Measurements from ENCODE around the gene WDR90. TPM values are rescaled to one million over a fixed set of nuclear protein-coding genes. Genes with fewer than 3 reads are reported as not detected.
A peak's percentile ranks its signal among the peaks of the same experiment; 100 is the strongest.

The WDR90 gene
- total RNA-seq, 1 experiment from 2014 or later, result 47.9 TPM

GRCh38 chr16:675884-676564 is 26.9 kb downstream of the WDR90 start:
- H3K36me3 Mint-ChIP-seq (ENCODE audit: insufficient read depth, unreplicated experiment), result peaks cover 49% of the 10 kb centered on the region
- no peaks in the 10 kb centered on the region for H3K27me3 Mint-ChIP-seq (ENCODE audit: insufficient read depth, unreplicated experiment)
- no peaks in the 10 kb centered on the region for H3K9me3 Mint-ChIP-seq (ENCODE audit: unreplicated experiment)
- ChIA-PET POLR2A (interaction anchor here (0.6 to 2.0 kb wide), 11 partner anchors 8 to 86 kb away, joined by 3 to 17 read pairs (median 3); partner anchors contain the start of genes ANTKMT, JMJD8, RAB40C and RHOT2), CTCF (interaction anchor here (0.6 to 0.8 kb wide), 4 partner anchors 8 to 117 kb away, joined by 3 to 5 read pairs (median 3); partner anchors contain the start of gene RHOT2)
- intact Hi-C loops (cut with micrococcal nuclease), result no loop called here
- no peak overlapping the region for H3K4me3 Mint-ChIP-seq (ENCODE audit: unreplicated experiment)
- TF ChIP-seq CTCF (IDR thresholded peaks at IDR 0.05; ENCODE audit: unreplicated experiment), result no peak
- no TSS peak for BruUV-seq (replicated peaks)
- H3K27ac Mint-ChIP-seq (ENCODE audit: low read depth, unreplicated experiment), result no peak overlapping the region
- no peaks in the 10 kb centered on the region for H3K4me1 Mint-ChIP-seq (ENCODE audit: insufficient read depth, unreplicated experiment)
- DNase-seq (ENCODE audit: unreplicated experiment), result no peak

- Mint-ChIP-seq H3K4me1 (ENCODE audit: insufficient read depth, unreplicated experiment) (no peaks in the 10 kb centered on the region), H3K4me3 (ENCODE audit: unreplicated experiment) (peak overlapping the region; percentile 14), H3K27me3 (ENCODE audit: insufficient read depth, unreplicated experiment) (no peaks in the 10 kb centered on the region), H3K9me3 (ENCODE audit: unreplicated experiment) (no peaks in the 10 kb centered on the region), H3K27ac (ENCODE audit: low read depth, unreplicated experiment) (no peak overlapping the region), H3K36me3 (ENCODE audit: insufficient read depth, unreplicated experiment) (peaks cover 49% of the 10 kb centered on the region)
- TF ChIP-seq CTCF (IDR thresholded peaks at IDR 0.05; ENCODE audit: unreplicated experiment), result no peak
- BruUV-seq (replicated peaks), result no TSS peak
- CTCF ChIA-PET, result interaction anchor here (0.6 to 0.8 kb wide), 4 partner anchors 9 to 117 kb away, joined by 3 to 5 read pairs (median 3); partner anchors contain the start of gene RHOT2
- POLR2A ChIA-PET, result interaction anchor here (0.6 to 2.0 kb wide), 7 partner anchors 9 to 83 kb away, joined by 3 to 17 read pairs (median 3); partner anchors contain the start of genes ANTKMT, RHOT2 and WDR24
- no peak for DNase-seq (ENCODE audit: unreplicated experiment)
- intact Hi-C loops (cut with micrococcal nuclease), result no loop called here
Measured at GRCh38 chr16:676565-676902, 27.4 kb downstream of the WDR90 start.

- H3K4me3 Mint-ChIP-seq (ENCODE audit: unreplicated experiment), result peak overlapping the region; percentile 14
- intact Hi-C loops (cut with micrococcal nuclease), result no loop called here
- POLR2A ChIA-PET, result interaction anchor here (0.6 to 2.0 kb wide), 6 partner anchors 9 to 84 kb away, joined by 3 to 17 read pairs (median 4); partner anchors contain the start of genes ANTKMT, RHOT2 and WDR24
- H3K4me1 Mint-ChIP-seq (ENCODE audit: insufficient read depth, unreplicated experiment), result no peaks in the 10 kb centered on the region
- no TSS peak for BruUV-seq (replicated peaks)
- peaks cover 51% of the 10 kb centered on the region for H3K36me3 Mint-ChIP-seq (ENCODE audit: insufficient read depth, unreplicated experiment)
- no peaks in the 10 kb centered on the region for H3K27me3 Mint-ChIP-seq (ENCODE audit: insufficient read depth, unreplicated experiment)
- H3K27ac Mint-ChIP-seq (ENCODE audit: low read depth, unreplicated experiment), result no peak overlapping the region
- DNase-seq (ENCODE audit: unreplicated experiment), result peak; percentile 91
- no peaks in the 10 kb centered on the region for H3K9me3 Mint-ChIP-seq (ENCODE audit: unreplicated experiment)
- CTCF ChIA-PET, result interaction anchor here (0.8 kb wide), 1 partner anchor 9 kb away, joined by 5 read pairs; the partner anchor contains the start of gene RHOT2
- no peak for TF ChIP-seq CTCF (IDR thresholded peaks at IDR 0.05; ENCODE audit: unreplicated experiment)
Measured at GRCh38 chr16:676913-677312, 27.7 kb downstream of the WDR90 start.

GRCh38 chr16:677316-678190 is 28.4 kb downstream of the WDR90 start:
- no peak for TF ChIP-seq CTCF (IDR thresholded peaks at IDR 0.05; ENCODE audit: unreplicated experiment)
- ChIA-PET POLR2A (interaction anchor here (0.6 to 3.9 kb wide), 6 partner anchors 9 to 90 kb away, joined by 3 to 17 read pairs (median 4); partner anchors contain the start of genes ANTKMT, CCDC78 and HAGHL), CTCF (interaction anchor here (1.6 kb wide), 1 partner anchor 8 kb away, joined by 6 read pairs; no protein-coding TSS in a partner anchor)
- no TSS peak for BruUV-seq (replicated peaks)
- H3K27ac Mint-ChIP-seq (ENCODE audit: low read depth, unreplicated experiment), result no peak overlapping the region
- no peak overlapping the region for H3K4me3 Mint-ChIP-seq (ENCODE audit: unreplicated experiment)
- DNase-seq (ENCODE audit: unreplicated experiment), result no peak
- H3K27me3 Mint-ChIP-seq (ENCODE audit: insufficient read depth, unreplicated experiment), result no peaks in the 10 kb centered on the region
- H3K36me3 Mint-ChIP-seq (ENCODE audit: insufficient read depth, unreplicated experiment), result peaks cover 58% of the 10 kb centered on the region
- no peaks in the 10 kb centered on the region for H3K9me3 Mint-ChIP-seq (ENCODE audit: unreplicated experiment)
- no peaks in the 10 kb centered on the region for H3K4me1 Mint-ChIP-seq (ENCODE audit: insufficient read depth, unreplicated experiment)
- intact Hi-C loops (cut with micrococcal nuclease), result no loop called here
